ENCODE data around the gene FCHO2.

GRCh38 chr5:72955143-72955767 is 586 bp upstream of the FCHO2 start:
- TF ChIP-seq CTCF (IDR thresholded peaks at IDR 0.05 in 2 of 3, conservative IDR thresholded peaks at IDR 0.05 in 1 of 3; ENCODE audit: control insufficient read depth in 2 of 3, extremely low read depth in 1 of 3, insufficient read depth in 1 of 3, low read depth in 3 of 3, low read length in 3 of 3): no peak
- TF ChIP-seq ATF3 (IDR thresholded peaks at IDR 0.05; ENCODE audit: borderline replicate concordance, extremely low read depth, low read depth, low read length): no peak
- TF ChIP-seq ZNF274 (IDR thresholded peaks at IDR 0.05; ENCODE audit: insufficient read depth, insufficient read length): no peak
- no peak for TF ChIP-seq BACH1 (IDR thresholded peaks at IDR 0.05; ENCODE audit: borderline replicate concordance)
- no peak for TF ChIP-seq CEBPB (IDR thresholded peaks at IDR 0.05; ENCODE audit: borderline replicate concordance in 1 of 2, low read depth in 2 of 2, low read length in 2 of 2)
- TF ChIP-seq USF2 (IDR thresholded peaks at IDR 0.05; ENCODE audit: borderline replicate concordance, low read depth, low read length): no peak
- TF ChIP-seq ZSCAN29 (IDR thresholded peaks at IDR 0.05): no peak
- TF ChIP-seq USF1 (IDR thresholded peaks at IDR 0.05; ENCODE audit: borderline replicate concordance, extremely low read length, insufficient read depth, low read depth, low read length): no peak
- no peak for TF ChIP-seq HDGF (IDR thresholded peaks at IDR 0.05)

All from GM12878 (cell line).